ENCODE data around the gene SPOCD1. TPM values are rescaled to one million over a fixed set of nuclear protein-coding genes. Genes with fewer than 3 reads are reported as not detected.
"Not testable (repeated sequence)": the region's sequence is repeated elsewhere in the genome, so short reads cannot be mapped to it uniquely, and the experiment has no call there.

SPOCD1 gene
- total RNA-seq, 1 donor from 2014 or later: 0.68 TPM

- no peak for ATAC-seq
Measured at GRCh38 chr1:31828926-31829690, 13.3 kb upstream of the SPOCD1 start.

- no peak for ATAC-seq
Measured at GRCh38 chr1:31828341-31828740, 12.5 kb upstream of the SPOCD1 start.

GRCh38 chr1:31823780-31824179 is 8.0 kb upstream of the SPOCD1 start:
- no peak for ATAC-seq

GRCh38 chr1:31822766-31823165 is 6.9 kb upstream of the SPOCD1 start:
- no peak for ATAC-seq

- not testable (repeated sequence) for ATAC-seq
Measured at GRCh38 chr1:31820196-31820595, 4.4 kb upstream of the SPOCD1 start.

- ATAC-seq: no peak
Measured at GRCh38 chr1:31818206-31818605, 2.4 kb upstream of the SPOCD1 start.

GRCh38 chr1:31816947-31817346 is 1.1 kb upstream of the SPOCD1 start:
- not testable (repeated sequence) for ATAC-seq

- ATAC-seq: not testable (repeated sequence)
Measured at GRCh38 chr1:31816501-31816900, 679 bp upstream of the SPOCD1 start.

- ATAC-seq: peak; percentile 15
Measured at GRCh38 chr1:31815307-31815645, 546 bp downstream of the SPOCD1 start.

- no peak for ATAC-seq
Measured at GRCh38 chr1:31814631-31815306, 1.1 kb downstream of the SPOCD1 start.

GRCh38 chr1:31814041-31814511 is 1.7 kb downstream of the SPOCD1 start:
- peak; percentile 20 for ATAC-seq

GRCh38 chr1:31812158-31812829 is 3.5 kb downstream of the SPOCD1 start:
- ATAC-seq: no peak

GRCh38 chr1:31811605-31812004 is 4.2 kb downstream of the SPOCD1 start:
- no peak for ATAC-seq

- no peak for ATAC-seq
Measured at GRCh38 chr1:31809698-31810097, 6.1 kb downstream of the SPOCD1 start.

GRCh38 chr1:31807273-31808048 is 8.4 kb downstream of the SPOCD1 start:
- no peak for ATAC-seq

GRCh38 chr1:31805318-31805717 is 10.5 kb downstream of the SPOCD1 start:
- ATAC-seq: no peak

- ATAC-seq: no peak
Measured at GRCh38 chr1:31804098-31804497, 11.7 kb downstream of the SPOCD1 start.

- ATAC-seq: no peak
Measured at GRCh38 chr1:31803610-31804009, 12.2 kb downstream of the SPOCD1 start.

GRCh38 chr1:31802190-31803150 is 13.4 kb downstream of the SPOCD1 start:
- no peak for ATAC-seq

GRCh38 chr1:31801458-31801857 is 14.4 kb downstream of the SPOCD1 start:
- ATAC-seq: no peak

GRCh38 chr1:31800674-31800967 is 15.2 kb downstream of the SPOCD1 start:
- ATAC-seq: no peak
